ENCODE measurements around the gene SLIRP.
"Not testable (repeated sequence)": the region's sequence is repeated elsewhere in the genome, so short reads cannot be mapped to it uniquely, and the experiment has no call there.

The SLIRP gene

GRCh38 chr14:77746064-77746702, 38.3 kb downstream of the SLIRP start:
- DNase-seq, result no peak

GRCh38 chr14:77747425-77747824, 39.5 kb downstream of the SLIRP start:
- not testable (repeated sequence) for DNase-seq

GRCh38 chr14:77752266-77752665, 44.4 kb downstream of the SLIRP start:
- DNase-seq, result no peak

- DNase-seq, result no peak
Measured at GRCh38 chr14:77752799-77753516, 45.1 kb downstream of the SLIRP start.

- DNase-seq, result peak; percentile 97
Measured at GRCh38 chr14:77760381-77761204, 52.7 kb downstream of the SLIRP start, which contains the start of gene SNW1. Gene SNW1, minus strand, starts transcription at chr14:77761156. Its CDS starts 29 bp downstream, at chr14:77761127.

GRCh38 chr14:77761205-77761931, 53.5 kb downstream of the SLIRP start:
- DNase-seq, result no peak

GRCh38 chr14:77763316-77763715, 55.4 kb downstream of the SLIRP start:
- no peak for DNase-seq

- no peak for DNase-seq
Measured at GRCh38 chr14:77763978-77764377, 56.1 kb downstream of the SLIRP start.
